ENCODE measurements around the gene PRPS1.

Gene PRPS1

DNA sequence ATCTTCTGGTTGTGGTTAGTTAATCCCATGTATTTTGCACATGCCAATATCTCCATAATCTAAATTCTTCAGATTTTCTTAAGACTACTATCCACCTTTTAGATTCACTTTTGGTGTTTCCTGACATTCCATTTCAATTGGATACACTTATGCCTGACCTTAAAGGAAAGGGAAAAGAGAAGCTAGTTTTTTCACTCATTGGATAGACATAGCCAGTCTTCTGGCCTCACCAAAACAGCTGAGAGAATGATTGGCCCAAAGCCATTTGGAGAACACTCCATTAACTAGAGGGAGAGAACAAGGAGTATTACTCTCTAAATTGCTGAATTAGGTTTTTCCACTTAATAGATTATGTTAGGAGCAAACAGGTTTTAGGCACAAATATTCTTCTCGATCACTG lies 4.0 kb downstream of the PRPS1 start:
- TF ChIP-seq GLIS1 (tag by site-specific recombination; IDR thresholded peaks at IDR 0.05) (no peak), ZNF830 (tag by site-specific recombination; IDR thresholded peaks at IDR 0.05; ENCODE audit: low read depth) (no peak), BCL11B (tag by site-specific recombination; IDR thresholded peaks at IDR 0.05; ENCODE audit: low read depth) (no peak), ZNF701 (tag by site-specific recombination; IDR thresholded peaks at IDR 0.05) (no peak)
- TF ChIP-seq, protein P1, sequence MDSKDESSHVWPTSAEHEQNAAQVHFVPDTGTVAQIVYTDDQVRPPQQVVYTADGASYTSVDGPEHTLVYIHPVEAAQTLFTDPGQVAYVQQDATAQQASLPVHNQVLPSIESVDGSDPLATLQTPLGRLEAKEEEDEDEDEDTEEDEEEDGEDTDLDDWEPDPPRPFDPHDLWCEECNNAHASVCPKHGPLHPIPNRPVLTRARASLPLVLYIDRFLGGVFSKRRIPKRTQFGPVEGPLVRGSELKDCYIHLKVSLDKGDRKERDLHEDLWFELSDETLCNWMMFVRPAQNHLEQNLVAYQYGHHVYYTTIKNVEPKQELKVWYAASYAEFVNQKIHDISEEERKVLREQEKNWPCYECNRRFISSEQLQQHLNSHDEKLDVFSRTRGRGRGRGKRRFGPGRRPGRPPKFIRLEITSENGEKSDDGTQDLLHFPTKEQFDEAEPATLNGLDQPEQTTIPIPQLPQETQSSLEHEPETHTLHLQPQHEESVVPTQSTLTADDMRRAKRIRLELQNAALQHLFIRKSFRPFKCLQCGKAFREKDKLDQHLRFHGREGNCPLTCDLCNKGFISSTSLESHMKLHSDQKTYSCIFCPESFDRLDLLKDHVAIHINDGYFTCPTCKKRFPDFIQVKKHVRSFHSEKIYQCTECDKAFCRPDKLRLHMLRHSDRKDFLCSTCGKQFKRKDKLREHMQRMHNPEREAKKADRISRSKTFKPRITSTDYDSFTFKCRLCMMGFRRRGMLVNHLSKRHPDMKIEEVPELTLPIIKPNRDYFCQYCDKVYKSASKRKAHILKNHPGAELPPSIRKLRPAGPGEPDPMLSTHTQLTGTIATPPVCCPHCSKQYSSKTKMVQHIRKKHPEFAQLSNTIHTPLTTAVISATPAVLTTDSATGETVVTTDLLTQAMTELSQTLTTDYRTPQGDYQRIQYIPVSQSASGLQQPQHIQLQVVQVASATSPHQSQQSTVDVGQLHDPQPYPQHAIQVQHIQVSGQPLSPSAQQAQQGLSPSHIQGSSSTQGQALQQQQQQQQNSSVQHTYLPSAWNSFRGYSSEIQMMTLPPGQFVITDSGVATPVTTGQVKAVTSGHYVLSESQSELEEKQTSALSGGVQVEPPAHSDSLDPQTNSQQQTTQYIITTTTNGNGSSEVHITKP (tag by site-specific recombination; IDR thresholded peaks at IDR 0.05): no peak
- Histone ChIP-seq H3K4me1 (ENCODE audit: control insufficient read depth, insufficient read depth, low read length) (0 out of 2 replicates have a peak, but pooled peaks cover 7% of the 10 kb centered on the region), H3K27ac (ENCODE audit: extremely low read depth, low read depth, low read length) (no peak overlapping the region), H3K9me3 (ENCODE audit: control insufficient read depth, insufficient read depth, low read depth, low read length) (no peaks in the 10 kb centered on the region), H3K4me3 (ENCODE audit: low read depth, low read length) (no peak overlapping the region), H3K36me3 (ENCODE audit: control insufficient read depth in 2 of 2, insufficient read depth in 1 of 2, low read length in 2 of 2) (no peaks in the 10 kb centered on the region)
- POLR2A ChIA-PET: no interaction called here
- CTCF ChIA-PET: interaction anchor here (1.1 to 2.4 kb wide), 4 partner anchors 23 to 94 kb away, joined by 4 to 7 read pairs (median 6); no protein-coding TSS in a partner anchor

DNA sequence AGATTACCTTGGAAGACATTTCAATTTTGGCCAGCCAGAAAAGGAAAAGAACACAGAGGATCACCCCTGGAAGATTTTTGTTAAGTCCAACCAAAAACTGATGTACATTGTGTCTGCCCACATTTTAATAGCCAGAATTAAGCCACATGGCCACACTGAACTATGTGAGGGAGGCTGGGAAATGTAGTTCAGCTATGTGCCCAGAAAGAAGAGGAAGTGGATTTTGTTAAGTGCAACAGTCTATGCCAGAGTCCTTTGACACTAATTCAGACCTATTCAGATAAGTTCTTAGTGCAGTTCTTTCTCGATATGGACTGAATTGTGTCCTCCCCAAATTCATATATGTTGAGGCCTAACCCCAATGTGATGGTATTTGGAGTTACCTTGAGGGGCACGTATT lies 18.4 kb downstream of the PRPS1 start:
- no peaks in the 10 kb centered on the region for H3K9me3 ChIP-seq (ENCODE audit: control insufficient read depth, insufficient read depth, low read depth, low read length)
- TF ChIP-seq ZNF785 (tag by site-specific recombination; IDR thresholded peaks at IDR 0.05): no peak
- no peak for TF ChIP-seq SETDB1 (IDR thresholded peaks at IDR 0.05; ENCODE audit: insufficient read length, low read length)
- TF ChIP-seq GFI1B (tag by site-specific recombination; IDR thresholded peaks at IDR 0.05): no peak
- H3K27ac ChIP-seq (ENCODE audit: extremely low read depth, low read depth, low read length): no peak overlapping the region
- no peaks in the 10 kb centered on the region for H3K4me1 ChIP-seq (ENCODE audit: control insufficient read depth, insufficient read depth, low read length)
- no peak overlapping the region for H3K4me3 ChIP-seq (ENCODE audit: low read depth, low read length)
- CTCF ChIA-PET: interaction anchor here (0.6 kb wide), 1 partner anchor 10 kb away, joined by 5 read pairs; no protein-coding TSS in a partner anchor
- POLR2A ChIA-PET: no interaction called here
- peaks cover 21 to 76% of the 10 kb centered on the region in 2 experiments for H3K36me3 ChIP-seq (ENCODE audit: control insufficient read depth in 2 of 2, insufficient read depth in 1 of 2, low read length in 2 of 2)

DNA sequence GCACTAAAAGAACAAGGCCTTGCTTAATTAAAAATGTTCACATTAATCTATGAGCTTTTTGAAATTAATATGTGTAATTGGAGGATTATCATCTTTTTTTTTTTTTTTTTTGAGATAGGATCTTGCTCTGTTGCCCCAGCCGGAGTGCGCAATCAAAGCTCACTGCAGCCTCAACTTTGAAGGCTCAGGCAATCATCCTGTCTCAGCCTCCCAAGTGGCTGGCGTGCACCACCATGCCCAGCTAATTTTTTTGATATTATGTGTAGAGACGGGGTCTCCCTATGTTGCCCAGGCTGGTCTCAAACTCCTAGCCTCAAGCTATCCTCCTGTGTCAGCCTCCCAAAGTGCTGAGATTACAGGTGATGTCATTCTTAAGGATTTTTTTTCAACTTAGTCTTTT lies 20.0 kb downstream of the PRPS1 start:
- Histone ChIP-seq H3K9me3 (ENCODE audit: control insufficient read depth, insufficient read depth, low read depth, low read length) (no peaks in the 10 kb centered on the region), H3K36me3 (ENCODE audit: control insufficient read depth in 2 of 2, insufficient read depth in 1 of 2, low read length in 2 of 2) (peaks cover 21 to 66% of the 10 kb centered on the region in 2 experiments), H3K4me1 (ENCODE audit: control insufficient read depth, insufficient read depth, low read length) (no peaks in the 10 kb centered on the region), H3K27ac (ENCODE audit: extremely low read depth, low read depth, low read length) (no peak overlapping the region), H3K4me3 (ENCODE audit: low read depth, low read length) (no peak overlapping the region)
- ChIA-PET CTCF (interaction anchor here (0.7 kb wide), 1 partner anchor 14 kb away, joined by 4 read pairs; no protein-coding TSS in a partner anchor), POLR2A (interaction anchor here (0.6 to 0.7 kb wide), 2 partner anchors 25 to 71 kb away, joined by 3 read pairs; no protein-coding TSS in a partner anchor)
- TF ChIP-seq, protein P2, sequence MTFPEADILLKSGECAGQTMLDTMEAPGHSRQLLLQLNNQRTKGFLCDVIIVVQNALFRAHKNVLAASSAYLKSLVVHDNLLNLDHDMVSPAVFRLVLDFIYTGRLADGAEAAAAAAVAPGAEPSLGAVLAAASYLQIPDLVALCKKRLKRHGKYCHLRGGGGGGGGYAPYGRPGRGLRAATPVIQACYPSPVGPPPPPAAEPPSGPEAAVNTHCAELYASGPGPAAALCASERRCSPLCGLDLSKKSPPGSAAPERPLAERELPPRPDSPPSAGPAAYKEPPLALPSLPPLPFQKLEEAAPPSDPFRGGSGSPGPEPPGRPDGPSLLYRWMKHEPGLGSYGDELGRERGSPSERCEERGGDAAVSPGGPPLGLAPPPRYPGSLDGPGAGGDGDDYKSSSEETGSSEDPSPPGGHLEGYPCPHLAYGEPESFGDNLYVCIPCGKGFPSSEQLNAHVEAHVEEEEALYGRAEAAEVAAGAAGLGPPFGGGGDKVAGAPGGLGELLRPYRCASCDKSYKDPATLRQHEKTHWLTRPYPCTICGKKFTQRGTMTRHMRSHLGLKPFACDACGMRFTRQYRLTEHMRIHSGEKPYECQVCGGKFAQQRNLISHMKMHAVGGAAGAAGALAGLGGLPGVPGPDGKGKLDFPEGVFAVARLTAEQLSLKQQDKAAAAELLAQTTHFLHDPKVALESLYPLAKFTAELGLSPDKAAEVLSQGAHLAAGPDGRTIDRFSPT (tag by site-specific recombination; IDR thresholded peaks at IDR 0.05): no peak
- TF ChIP-seq ZNF560 (tag by site-specific recombination; IDR thresholded peaks at IDR 0.05; ENCODE audit: borderline replicate concordance) (no peak), ZNF747 (tag by site-specific recombination; IDR thresholded peaks at IDR 0.05) (no peak), WT1 (tag by site-specific recombination; IDR thresholded peaks at IDR 0.05) (no peak), ZNF121 (tag by site-specific recombination; IDR thresholded peaks at IDR 0.05) (peak; percentile 94), OSR2 (tag by site-specific recombination; IDR thresholded peaks at IDR 0.05) (no peak), ZNF350 (tag by site-specific recombination; IDR thresholded peaks at IDR 0.05) (no peak), SP3 (tag by site-specific recombination; IDR thresholded peaks at IDR 0.05) (no peak), OVOL3 (tag by site-specific recombination; IDR thresholded peaks at IDR 0.05) (no peak), KLF8 (tag by site-specific recombination; IDR thresholded peaks at IDR 0.05) (no peak)
- TF ChIP-seq, protein P3, sequence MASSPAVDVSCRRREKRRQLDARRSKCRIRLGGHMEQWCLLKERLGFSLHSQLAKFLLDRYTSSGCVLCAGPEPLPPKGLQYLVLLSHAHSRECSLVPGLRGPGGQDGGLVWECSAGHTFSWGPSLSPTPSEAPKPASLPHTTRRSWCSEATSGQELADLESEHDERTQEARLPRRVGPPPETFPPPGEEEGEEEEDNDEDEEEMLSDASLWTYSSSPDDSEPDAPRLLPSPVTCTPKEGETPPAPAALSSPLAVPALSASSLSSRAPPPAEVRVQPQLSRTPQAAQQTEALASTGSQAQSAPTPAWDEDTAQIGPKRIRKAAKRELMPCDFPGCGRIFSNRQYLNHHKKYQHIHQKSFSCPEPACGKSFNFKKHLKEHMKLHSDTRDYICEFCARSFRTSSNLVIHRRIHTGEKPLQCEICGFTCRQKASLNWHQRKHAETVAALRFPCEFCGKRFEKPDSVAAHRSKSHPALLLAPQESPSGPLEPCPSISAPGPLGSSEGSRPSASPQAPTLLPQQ (tag by site-specific recombination; IDR thresholded peaks at IDR 0.05): no peak
- TF ChIP-seq, protein P4, sequence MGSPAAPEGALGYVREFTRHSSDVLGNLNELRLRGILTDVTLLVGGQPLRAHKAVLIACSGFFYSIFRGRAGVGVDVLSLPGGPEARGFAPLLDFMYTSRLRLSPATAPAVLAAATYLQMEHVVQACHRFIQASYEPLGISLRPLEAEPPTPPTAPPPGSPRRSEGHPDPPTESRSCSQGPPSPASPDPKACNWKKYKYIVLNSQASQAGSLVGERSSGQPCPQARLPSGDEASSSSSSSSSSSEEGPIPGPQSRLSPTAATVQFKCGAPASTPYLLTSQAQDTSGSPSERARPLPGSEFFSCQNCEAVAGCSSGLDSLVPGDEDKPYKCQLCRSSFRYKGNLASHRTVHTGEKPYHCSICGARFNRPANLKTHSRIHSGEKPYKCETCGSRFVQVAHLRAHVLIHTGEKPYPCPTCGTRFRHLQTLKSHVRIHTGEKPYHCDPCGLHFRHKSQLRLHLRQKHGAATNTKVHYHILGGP (tag by site-specific recombination; IDR thresholded peaks at IDR 0.05): no peak
- TF ChIP-seq, protein P5, sequence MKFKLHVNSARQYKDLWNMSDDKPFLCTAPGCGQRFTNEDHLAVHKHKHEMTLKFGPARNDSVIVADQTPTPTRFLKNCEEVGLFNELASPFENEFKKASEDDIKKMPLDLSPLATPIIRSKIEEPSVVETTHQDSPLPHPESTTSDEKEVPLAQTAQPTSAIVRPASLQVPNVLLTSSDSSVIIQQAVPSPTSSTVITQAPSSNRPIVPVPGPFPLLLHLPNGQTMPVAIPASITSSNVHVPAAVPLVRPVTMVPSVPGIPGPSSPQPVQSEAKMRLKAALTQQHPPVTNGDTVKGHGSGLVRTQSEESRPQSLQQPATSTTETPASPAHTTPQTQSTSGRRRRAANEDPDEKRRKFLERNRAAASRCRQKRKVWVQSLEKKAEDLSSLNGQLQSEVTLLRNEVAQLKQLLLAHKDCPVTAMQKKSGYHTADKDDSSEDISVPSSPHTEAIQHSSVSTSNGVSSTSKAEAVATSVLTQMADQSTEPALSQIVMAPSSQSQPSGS (tag by site-specific recombination; IDR thresholded peaks at IDR 0.05; ENCODE audit: low read depth): peak; percentile 48; the same call in 1 of the 2 replicates

Measured in HEK293 (cell line).